Measurements from ENCODE around the gene RECQL5.

RECQL5 gene

DNA sequence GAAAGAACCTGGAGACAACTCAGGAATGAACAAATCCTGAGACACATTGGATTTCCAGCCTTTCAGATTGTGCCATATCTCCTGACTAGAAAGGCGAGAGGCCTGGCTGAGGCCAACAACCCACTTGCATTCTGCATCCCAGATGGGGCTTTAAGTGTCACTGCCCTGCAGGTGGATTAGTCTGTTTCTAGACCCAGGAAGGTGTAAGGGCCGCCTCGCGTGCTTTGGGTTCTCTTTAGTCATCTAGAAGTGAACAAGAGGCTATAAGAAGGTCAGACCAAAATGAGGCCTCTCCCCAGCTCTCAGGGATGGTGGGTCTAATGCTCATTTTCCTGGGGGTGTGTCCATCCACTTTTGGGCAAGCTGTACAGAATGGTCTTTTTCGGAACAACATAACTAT, 5.1 kb upstream of the RECQL5 start:
- peaks cover 6% of the 10 kb centered on the region for H3K4me1 Mint-ChIP-seq
- no peak overlapping the region for H3K4me3 Mint-ChIP-seq
- no peaks in the 10 kb centered on the region for H3K27me3 Mint-ChIP-seq (ENCODE audit: low read depth)
- peaks cover 40% of the 10 kb centered on the region for H3K36me3 Mint-ChIP-seq (ENCODE audit: low read depth)
- TF ChIP-seq, protein P1, sequence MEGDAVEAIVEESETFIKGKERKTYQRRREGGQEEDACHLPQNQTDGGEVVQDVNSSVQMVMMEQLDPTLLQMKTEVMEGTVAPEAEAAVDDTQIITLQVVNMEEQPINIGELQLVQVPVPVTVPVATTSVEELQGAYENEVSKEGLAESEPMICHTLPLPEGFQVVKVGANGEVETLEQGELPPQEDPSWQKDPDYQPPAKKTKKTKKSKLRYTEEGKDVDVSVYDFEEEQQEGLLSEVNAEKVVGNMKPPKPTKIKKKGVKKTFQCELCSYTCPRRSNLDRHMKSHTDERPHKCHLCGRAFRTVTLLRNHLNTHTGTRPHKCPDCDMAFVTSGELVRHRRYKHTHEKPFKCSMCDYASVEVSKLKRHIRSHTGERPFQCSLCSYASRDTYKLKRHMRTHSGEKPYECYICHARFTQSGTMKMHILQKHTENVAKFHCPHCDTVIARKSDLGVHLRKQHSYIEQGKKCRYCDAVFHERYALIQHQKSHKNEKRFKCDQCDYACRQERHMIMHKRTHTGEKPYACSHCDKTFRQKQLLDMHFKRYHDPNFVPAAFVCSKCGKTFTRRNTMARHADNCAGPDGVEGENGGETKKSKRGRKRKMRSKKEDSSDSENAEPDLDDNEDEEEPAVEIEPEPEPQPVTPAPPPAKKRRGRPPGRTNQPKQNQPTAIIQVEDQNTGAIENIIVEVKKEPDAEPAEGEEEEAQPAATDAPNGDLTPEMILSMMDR (IDR thresholded peaks at IDR 0.05; ENCODE audit: unreplicated experiment in 3 of 3), result no peak
- H3K27ac Mint-ChIP-seq, result no peak overlapping the region
- H3K9me3 Mint-ChIP-seq, result no peaks in the 10 kb centered on the region

DNA sequence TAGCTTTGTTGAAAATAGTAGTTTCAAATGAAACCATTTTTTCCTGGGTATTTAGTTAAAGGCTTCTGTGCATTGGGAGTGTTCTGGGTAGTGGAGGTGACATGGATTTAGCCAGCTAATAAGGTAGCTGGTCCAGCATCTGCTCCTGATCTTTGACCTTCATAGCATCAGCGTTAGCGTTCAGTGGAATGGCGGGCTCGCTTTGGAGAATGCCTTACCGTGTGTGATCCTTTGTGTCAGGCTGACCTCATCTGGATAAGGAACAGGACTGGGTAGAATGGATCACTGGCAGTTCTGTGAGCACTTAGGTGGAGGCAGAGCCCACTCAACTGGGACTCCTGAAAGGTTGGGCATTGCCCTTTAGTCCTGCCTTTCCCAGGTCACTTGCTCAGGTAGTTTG, 3.9 kb upstream of the RECQL5 start:
- no peaks in the 10 kb centered on the region for H3K9me3 Mint-ChIP-seq
- H3K4me3 Mint-ChIP-seq, result peak overlapping the region; percentile 39 to 71 (median 63)
- no peak overlapping the region for H3K27ac Mint-ChIP-seq
- peaks cover 36% of the 10 kb centered on the region for H3K36me3 Mint-ChIP-seq (ENCODE audit: low read depth)
- H3K4me1 Mint-ChIP-seq, result peaks cover 9% of the 10 kb centered on the region
- no peaks in the 10 kb centered on the region for H3K27me3 Mint-ChIP-seq (ENCODE audit: low read depth)
- TF ChIP-seq, protein P1 (IDR thresholded peaks at IDR 0.05; ENCODE audit: unreplicated experiment in 3 of 3), result no peak

GRCh38 chr17:75668489-75668888, 1.5 kb upstream of the RECQL5 start:
- Mint-ChIP-seq H3K36me3 (ENCODE audit: low read depth) (peaks cover 32% of the 10 kb centered on the region), H3K4me3 (no peak overlapping the region), H3K27ac (peak overlapping the region in 2 of 3 experiments; percentile 8 to 16), H3K4me1 (peaks cover 11% of the 10 kb centered on the region), H3K9me3 (no peaks in the 10 kb centered on the region), H3K27me3 (ENCODE audit: low read depth) (no peaks in the 10 kb centered on the region)
- TF ChIP-seq, protein P1 (IDR thresholded peaks at IDR 0.05; ENCODE audit: unreplicated experiment in 3 of 3), result no peak

DNA sequence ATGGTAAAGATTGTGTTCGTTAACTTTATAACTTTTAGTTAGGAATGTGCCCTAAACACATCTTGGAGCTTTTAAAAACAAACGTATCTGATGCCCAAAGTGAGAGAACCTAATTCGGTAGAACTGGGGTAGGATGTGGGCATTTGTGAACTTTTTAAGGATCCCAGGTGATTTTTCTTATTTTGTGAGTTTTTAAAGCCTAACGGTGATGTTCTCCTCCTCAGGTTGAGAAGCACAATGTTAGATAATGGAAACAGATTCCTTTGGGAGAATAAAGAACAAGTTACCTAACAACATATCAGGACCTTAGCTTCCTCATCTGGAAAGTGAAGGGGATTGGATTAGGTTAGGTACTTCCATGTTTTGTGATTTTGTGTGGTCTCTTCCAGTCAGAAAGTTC, 871 bp upstream of the RECQL5 start:
- Mint-ChIP-seq H3K36me3 (ENCODE audit: low read depth) (peaks cover 28% of the 10 kb centered on the region), H3K27me3 (ENCODE audit: low read depth) (no peaks in the 10 kb centered on the region), H3K4me1 (peaks cover 11% of the 10 kb centered on the region), H3K9me3 (no peaks in the 10 kb centered on the region), H3K27ac (no peak overlapping the region), H3K4me3 (no peak overlapping the region)
- TF ChIP-seq, protein P1 (IDR thresholded peaks at IDR 0.05; ENCODE audit: unreplicated experiment in 3 of 3), result no peak

GRCh38 chr17:75665981-75666380, 973 bp downstream of the RECQL5 start:
- H3K27me3 Mint-ChIP-seq (ENCODE audit: low read depth), result no peaks in the 10 kb centered on the region
- peak overlapping the region in 1 of 3 experiments; percentile 82 for H3K4me3 Mint-ChIP-seq
- peaks cover 11% of the 10 kb centered on the region for H3K4me1 Mint-ChIP-seq
- H3K36me3 Mint-ChIP-seq (ENCODE audit: low read depth), result peaks cover 23% of the 10 kb centered on the region
- H3K27ac Mint-ChIP-seq, result peak overlapping the region in 1 of 3 experiments; percentile 41
- TF ChIP-seq, protein P1 (IDR thresholded peaks at IDR 0.05; ENCODE audit: unreplicated experiment in 3 of 3), result no peak
- H3K9me3 Mint-ChIP-seq, result no peaks in the 10 kb centered on the region

- Mint-ChIP-seq H3K4me1 (peaks cover 11% of the 10 kb centered on the region), H3K27me3 (ENCODE audit: low read depth) (no peaks in the 10 kb centered on the region), H3K9me3 (no peaks in the 10 kb centered on the region), H3K27ac (no peak overlapping the region), H3K36me3 (ENCODE audit: low read depth) (peaks cover 15% of the 10 kb centered on the region), H3K4me3 (peak overlapping the region in 2 of 3 experiments; percentile 40 to 76)
- TF ChIP-seq, protein P1 (IDR thresholded peaks at IDR 0.05; ENCODE audit: unreplicated experiment in 3 of 3), result no peak
Observed at GRCh38 chr17:75664099-75664549, 2.8 kb downstream of the RECQL5 start.

All from nephron (organoid).